HG03469 (cell line): ENCODE results near the gene GPATCH3.
"Not testable (repeated sequence)": the region's sequence is repeated elsewhere in the genome, so short reads cannot be mapped to it uniquely, and the experiment has no call there.

Experiments used
- ATAC-seq: cut with Tn5 transposase; IDR thresholded peaks from one replicate; pipeline ENCODE4 v1.9.1; 2021; ENCODE audit warnings: mild to moderate bottlenecking, moderate library complexity, moderate number of reproducible peaks; ENCODE audit not compliant: unreplicated experiment

GPATCH3 gene

GRCh38 chr1:26874896-26875295, 25.4 kb downstream of the GPATCH3 start:
- ATAC-seq, result no peak

DNA sequence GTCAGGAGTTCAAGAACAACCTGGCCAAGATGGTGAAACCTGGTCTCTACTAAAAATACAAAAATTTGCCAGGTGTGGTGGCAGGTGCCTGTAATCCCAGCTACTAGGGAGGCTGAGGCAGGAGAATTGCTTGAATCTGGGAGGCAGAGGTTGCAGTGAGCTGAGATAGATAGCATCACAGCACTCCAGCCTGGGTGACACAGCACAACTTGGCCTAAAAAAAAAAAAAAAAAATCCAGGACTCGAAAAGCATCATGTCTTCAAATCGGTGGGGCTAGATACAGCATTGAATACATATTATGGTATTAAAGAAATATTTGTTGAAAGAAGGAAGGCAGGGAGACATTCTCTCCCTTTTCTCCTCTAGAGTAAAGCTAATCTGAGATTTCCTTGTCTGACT, 27.2 kb downstream of the GPATCH3 start:
- not testable (repeated sequence) for ATAC-seq

DNA sequence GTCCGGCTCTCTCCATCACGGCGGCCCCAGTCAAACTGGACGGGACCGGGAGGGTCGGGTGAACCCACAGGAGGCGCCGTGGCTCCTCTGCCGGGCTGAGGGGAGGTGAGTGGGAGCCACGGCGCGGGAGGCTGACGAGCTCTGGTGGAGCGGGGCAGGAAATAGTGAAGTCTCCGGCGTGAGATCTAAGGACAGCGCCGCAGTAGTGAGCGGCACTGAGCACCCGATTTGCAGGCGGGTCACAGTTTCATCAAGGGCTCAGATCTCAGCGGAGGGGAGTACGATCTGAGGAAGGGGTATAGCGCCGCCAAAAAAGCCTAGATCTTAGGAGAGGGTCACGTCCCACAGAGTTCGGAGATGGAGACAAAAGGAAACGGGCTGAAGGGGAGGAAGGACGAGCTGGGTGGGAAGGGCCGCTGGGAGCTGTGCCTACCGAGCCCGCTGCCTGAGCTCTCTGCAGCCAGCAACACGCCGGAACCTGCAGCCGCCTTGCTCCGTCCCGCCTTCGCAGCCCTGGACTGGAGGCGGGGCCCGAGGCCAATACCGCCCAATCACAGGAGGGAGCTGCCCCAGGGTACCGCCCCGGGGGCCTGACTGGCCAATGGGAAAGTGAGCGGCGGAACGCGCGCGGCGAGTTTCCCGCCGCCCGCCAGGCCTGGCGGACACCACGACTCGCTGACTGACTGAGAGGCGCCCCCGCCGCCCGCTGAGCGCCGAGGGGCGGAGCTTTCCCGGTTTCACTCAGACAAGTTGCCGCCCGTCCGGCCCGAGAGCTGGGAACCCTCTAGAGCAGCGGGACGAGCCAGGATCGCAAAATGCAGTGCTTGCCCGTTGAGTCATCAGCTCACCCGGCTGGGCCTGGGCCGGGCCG, 35.4 kb downstream of the GPATCH3 start:
- ATAC-seq, result peak; percentile 76

DNA sequence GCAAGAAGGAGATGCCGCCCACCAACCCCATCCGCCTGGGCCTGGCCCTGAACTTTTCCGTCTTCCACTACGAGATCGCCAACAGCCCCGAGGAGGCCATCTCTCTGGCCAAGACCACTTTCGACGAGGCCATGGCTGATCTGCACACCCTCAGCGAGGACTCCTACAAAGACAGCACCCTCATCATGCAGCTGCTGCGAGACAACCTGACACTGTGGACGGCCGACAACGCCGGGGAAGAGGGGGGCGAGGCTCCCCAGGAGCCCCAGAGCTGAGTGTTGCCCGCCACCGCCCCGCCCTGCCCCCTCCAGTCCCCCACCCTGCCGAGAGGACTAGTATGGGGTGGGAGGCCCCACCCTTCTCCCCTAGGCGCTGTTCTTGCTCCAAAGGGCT, 36.6 kb downstream of the GPATCH3 start:
- ATAC-seq, result no peak

DNA sequence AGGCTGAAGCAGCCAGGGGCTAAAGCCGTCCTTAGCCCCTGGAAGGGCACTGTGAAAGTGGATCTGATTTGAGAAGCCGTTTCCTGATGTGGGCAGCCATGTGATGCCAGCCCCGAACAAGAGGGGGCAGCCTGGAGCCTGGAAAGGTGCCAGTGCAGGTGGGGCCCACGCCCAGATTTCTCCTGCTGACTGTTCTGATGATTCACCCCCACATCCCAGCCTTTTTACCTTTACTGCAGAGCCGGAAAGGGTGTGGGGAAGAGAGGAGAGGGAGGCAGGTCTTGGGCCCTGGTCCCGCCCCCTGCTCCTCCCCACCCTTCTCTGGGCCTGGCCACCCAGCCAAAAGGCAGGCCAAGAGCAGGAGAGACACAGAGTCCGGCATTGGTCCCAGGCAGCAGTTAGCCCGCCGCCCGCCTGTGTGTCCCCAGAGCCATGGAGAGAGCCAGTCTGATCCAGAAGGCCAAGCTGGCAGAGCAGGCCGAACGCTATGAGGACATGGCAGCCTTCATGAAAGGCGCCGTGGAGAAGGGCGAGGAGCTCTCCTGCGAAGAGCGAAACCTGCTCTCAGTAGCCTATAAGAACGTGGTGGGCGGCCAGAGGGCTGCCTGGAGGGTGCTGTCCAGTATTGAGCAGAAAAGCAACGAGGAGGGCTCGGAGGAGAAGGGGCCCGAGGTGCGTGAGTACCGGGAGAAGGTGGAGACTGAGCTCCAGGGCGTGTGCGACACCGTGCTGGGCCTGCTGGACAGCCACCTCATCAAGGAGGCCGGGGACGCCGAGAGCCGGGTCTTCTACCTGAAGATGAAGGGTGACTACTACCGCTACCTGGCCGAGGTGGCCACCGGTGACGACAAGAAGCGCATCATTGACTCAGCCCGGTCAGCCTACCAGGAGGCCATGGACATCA, 37.2 kb downstream of the GPATCH3 start, which contains the start of gene SFN:
SFN (plus strand) TSS at position 369 of the 904 bp plus-strand sequence; CDS start at position 433, 64 bp downstream.
- ATAC-seq, result no peak

- no peak for ATAC-seq
Observed at GRCh38 chr1:26861889-26862378, 38.3 kb downstream of the GPATCH3 start.

DNA sequence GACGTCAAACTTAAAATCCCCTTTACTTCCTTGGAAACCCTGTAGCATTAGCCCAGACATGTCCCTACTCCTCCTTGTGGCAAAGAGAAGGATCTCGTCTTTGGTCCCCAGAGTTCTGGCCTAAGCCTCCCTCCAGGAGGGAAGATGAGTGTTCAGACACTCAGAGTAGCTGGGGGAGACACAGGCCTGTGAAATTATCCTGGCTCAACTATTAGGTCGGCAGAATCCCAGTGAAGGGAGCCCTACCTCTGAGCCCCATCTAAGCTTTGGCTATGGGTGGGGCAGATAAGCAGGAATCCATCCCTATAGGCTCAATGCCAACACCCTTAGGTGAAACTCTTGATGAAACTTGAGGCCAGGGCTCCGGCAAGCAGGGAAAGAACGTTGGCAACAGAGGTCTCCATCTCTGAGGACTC, 39.0 kb downstream of the GPATCH3 start:
- no peak for ATAC-seq

DNA sequence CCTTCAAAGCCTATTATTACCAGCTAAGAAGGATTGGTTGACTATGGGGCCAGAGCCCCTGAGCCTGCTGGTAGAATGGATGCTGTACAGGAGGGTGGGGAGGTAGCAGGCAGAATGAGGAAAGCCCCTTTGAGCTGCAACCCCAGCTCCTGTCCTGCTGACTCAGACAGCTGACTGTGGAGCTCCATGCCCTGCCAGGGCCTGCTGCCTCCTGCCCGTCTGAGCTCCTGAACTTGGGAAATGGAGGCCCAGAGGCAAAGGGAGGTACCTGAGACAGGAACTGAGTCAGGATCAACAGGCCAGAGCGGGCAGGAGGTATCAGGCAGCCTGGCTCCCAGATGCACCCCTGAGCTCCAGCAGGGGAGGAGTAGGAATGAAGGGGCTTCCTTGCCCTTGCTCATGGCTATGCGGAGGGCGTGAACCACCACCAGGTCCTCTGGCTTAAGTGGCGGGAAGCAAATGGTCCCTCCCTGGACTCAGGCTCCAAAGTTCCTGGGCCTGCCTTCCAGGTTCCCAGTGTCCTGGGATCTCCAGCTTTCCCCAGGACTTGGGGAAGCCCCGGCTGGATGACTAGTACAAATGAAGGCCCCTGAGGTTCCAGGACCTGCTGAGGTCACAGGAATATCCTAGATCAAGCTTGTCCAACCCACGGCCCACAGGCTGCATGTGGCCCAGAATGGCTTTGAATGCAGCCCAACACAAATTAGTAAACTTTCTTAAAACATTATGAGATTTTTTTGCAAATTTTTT, 41.2 kb downstream of the GPATCH3 start:
- ATAC-seq, result no peak

GRCh38 chr1:26858160-26858559, 42.1 kb downstream of the GPATCH3 start:
- ATAC-seq, result no peak

DNA sequence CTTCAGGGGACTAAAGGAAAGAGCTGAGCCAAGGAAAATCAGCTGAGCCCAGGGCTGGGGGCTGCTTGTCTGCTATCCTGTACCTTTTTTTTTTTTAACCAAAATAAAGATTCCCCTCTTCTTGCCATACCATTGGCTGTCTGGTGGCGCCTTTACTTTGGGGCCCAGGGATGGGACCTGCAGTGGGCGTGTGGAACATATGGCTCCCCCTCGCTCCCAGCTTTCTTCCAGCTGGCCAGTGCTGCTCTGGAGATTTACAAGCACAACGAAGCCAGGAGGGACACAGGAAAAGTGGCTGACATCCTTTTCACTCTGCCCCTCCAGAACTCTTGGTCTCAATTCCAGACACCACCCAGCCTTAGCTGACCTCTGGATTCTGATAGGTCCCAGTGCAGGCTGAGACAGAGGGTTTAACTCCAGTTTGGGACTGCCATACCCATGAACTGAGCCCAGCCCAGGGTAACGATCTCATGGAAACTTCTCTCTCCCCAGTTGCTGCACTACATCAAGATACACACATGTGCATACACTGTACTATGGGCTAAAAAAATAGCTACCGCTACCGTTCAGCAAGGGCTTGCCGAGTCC, 42.7 kb downstream of the GPATCH3 start:
- ATAC-seq, result no peak

GRCh38 chr1:26856604-26857469, 43.4 kb downstream of the GPATCH3 start:
- no peak for ATAC-seq

GRCh38 chr1:26856181-26856580, 44.1 kb downstream of the GPATCH3 start:
- ATAC-seq, result no peak

DNA sequence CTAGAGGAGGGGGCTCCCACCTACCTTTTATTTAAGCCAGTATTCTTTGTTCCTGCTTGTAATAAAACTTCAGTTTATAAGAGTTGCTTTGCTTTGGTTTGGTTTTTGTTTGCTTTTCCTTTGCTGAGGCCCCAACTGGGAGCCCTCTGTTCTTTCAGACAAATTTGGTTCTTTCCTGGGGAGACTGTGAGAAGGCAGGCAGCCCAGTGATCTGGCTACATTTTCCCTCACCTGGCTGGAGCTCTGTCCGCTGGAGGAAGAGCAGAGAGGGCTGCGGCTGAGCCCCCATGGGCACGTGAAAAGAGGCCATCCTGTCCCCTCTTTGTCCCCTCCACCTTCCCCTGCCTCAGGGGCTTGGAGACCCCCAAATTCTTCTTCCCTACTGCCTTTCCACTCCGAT, 44.6 kb downstream of the GPATCH3 start:
- ATAC-seq, result no peak

DNA sequence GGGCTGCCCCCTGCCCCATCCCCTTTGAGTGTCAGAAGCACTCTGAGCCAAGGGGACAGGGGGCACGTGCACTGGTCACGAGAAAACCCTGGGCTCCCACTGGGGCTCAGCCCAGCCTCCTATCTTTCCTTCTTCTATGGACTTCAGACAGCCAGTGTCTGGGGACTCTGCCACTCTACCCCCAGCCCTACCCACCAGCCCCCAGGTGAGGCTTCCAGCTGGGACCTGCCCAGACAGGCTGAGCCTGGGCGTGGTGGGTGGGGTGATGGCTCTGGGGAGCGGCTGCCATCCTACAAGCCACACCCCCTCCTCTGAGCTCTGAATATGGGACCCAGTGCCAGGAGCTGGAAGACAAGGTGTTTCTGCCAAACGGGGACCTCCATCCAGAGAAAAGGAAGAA, 45.4 kb downstream of the GPATCH3 start:
- no peak for ATAC-seq

DNA sequence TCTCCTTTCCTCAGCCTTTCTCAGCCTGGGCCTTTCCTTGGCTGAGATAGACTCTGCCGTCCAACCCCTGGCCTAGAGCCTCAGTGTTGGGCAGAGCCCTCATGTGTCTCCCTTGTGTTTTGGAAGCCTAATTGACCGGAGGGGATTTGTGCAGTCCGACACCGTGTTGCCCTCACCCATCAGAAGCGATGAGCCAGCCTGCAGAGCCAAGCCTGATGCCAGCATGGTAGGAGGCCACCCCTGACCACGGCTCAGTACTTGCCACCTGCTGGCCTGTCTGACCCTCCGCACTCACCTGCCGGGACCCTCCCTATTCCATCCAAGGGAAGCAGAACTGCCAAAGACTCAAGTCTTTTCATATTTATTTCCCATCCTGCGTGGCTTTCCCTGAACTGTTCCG, 46.7 kb downstream of the GPATCH3 start:
- ATAC-seq, result no peak

- ATAC-seq, result no peak
Observed at GRCh38 chr1:26853156-26853555, 47.1 kb downstream of the GPATCH3 start.

DNA sequence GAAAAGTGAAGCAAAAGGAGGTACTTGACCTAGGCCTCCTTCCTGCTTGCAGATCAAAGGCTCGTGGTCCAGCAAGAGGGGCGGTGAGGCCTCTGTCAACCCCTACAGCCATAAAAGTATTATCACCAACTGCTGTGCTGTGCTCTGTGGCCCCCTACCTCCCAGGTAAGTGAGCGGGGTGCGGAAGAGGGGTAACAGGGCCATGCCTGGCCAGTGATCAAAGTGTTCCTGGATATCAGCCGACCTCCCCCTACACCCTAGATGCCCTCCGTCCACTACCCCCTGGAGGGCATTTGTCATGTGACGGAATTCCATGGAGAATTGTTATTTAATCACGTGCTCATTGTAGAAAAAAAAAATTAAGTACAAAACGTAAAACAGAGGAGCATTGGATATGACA, 47.6 kb downstream of the GPATCH3 start:
- ATAC-seq, result no peak

DNA sequence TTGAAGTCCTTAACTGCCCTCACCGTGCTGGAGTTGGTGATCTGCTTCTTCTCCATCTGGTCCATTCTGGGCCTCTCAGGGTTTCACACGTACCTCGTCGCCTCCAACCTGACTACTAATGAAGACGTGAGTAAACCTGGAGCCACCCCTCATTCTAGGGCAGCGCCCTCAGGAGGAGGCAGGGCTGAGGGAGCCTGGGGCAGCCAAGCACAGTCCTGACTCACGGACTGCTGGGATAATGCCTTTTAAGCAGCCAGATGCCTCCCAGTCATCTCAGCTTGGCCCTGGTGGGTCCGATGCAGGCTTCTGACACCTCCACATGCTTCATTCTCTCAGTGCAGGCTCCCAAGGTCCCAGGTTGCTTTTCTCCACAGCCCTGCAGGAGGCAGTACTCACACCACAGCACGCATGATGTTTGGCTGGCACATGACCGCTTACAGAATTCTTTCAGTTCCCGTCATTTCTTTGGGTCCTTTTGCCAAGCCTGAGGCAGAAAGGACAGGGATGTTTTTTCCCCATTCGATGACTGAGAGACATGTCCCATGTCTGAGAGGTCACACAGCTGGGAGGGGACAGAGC, 49.1 kb downstream of the GPATCH3 start:
- no peak for ATAC-seq
